DMS53 treated with DMSO at 0.1 percent for 48 hours (cell line): Measurements from ENCODE around the gene IMPACT.

Experiments used
- DNase-seq: peaks from one replicate; lab custom pipeline; 2025; ENCODE audit not compliant: unreplicated experiment; lab: John Stamatoyannopoulos, UW

The IMPACT gene

GRCh38 chr18:24420551-24420950, 5.9 kb upstream of the IMPACT start:
- no peak for DNase-seq

GRCh38 chr18:24421831-24422230, 4.6 kb upstream of the IMPACT start:
- DNase-seq: no peak

- DNase-seq: no peak
These were observed 435 bp upstream of the IMPACT start for GRCh38 chr18:24426073-24426397.

GRCh38 chr18:24427484-24427883, 1.0 kb downstream of the IMPACT start:
- DNase-seq: no peak

GRCh38 chr18:24428709-24429108, 2.2 kb downstream of the IMPACT start:
- no peak for DNase-seq

GRCh38 chr18:24429188-24429587, 2.7 kb downstream of the IMPACT start:
- no peak for DNase-seq

GRCh38 chr18:24432618-24433017, 6.1 kb downstream of the IMPACT start:
- DNase-seq: no peak

- no peak for DNase-seq
These were observed 10.5 kb downstream of the IMPACT start for GRCh38 chr18:24436939-24437338.

GRCh38 chr18:24443870-24444269, 17.4 kb downstream of the IMPACT start:
- no peak for DNase-seq

- no peak for DNase-seq
These were observed 20.0 kb downstream of the IMPACT start for GRCh38 chr18:24446453-24446852.

- no peak for DNase-seq
These were observed 20.6 kb downstream of the IMPACT start for GRCh38 chr18:24446953-24447538.

GRCh38 chr18:24447961-24448360, 21.5 kb downstream of the IMPACT start:
- DNase-seq: no peak

GRCh38 chr18:24456549-24456948, 30.1 kb downstream of the IMPACT start:
- DNase-seq: no peak

- DNase-seq: no peak
These were observed 33.3 kb downstream of the IMPACT start for GRCh38 chr18:24459772-24460171.

GRCh38 chr18:24460388-24460787, 33.9 kb downstream of the IMPACT start, which contains the start of gene HRH4:
HRH4 (plus strand) TSS chr18:24460637; CDS start chr18:24460729, 92 bp downstream.
- DNase-seq: no peak

GRCh38 chr18:24461996-24462395, 35.5 kb downstream of the IMPACT start:
- DNase-seq: no peak

- DNase-seq: no peak
These were observed 36.6 kb downstream of the IMPACT start for GRCh38 chr18:24462838-24463775.

- no peak for DNase-seq
These were observed 39.0 kb downstream of the IMPACT start for GRCh38 chr18:24465486-24465885.

- DNase-seq: no peak
These were observed 40.3 kb downstream of the IMPACT start for GRCh38 chr18:24466771-24467170.

- DNase-seq: no peak
These were observed 43.6 kb downstream of the IMPACT start for GRCh38 chr18:24470022-24470618.

GRCh38 chr18:24470805-24471204, 44.3 kb downstream of the IMPACT start:
- no peak for DNase-seq

- DNase-seq: no peak
These were observed 46.1 kb downstream of the IMPACT start for GRCh38 chr18:24472591-24472990.
